Activated CD4-positive, alpha-beta T cell treated with anti-CD3 and anti-CD28 coated beads, Interleukin-10, Interleukin-2, amounts not matched to agents 100 ng/mL and 50 ng/mL, durations not matched to agents 16 hours and 8 hours (primary cell): ENCODE results near the gene THRSP.

Experiments
- DNase-seq: peaks from one replicate; pipeline ENCODE4 v3.0.0-alpha.2; 2020

THRSP gene

GRCh38 chr11:78100676-78101472 lies 37.2 kb downstream of the THRSP start:
- DNase-seq: no peak

DNA sequence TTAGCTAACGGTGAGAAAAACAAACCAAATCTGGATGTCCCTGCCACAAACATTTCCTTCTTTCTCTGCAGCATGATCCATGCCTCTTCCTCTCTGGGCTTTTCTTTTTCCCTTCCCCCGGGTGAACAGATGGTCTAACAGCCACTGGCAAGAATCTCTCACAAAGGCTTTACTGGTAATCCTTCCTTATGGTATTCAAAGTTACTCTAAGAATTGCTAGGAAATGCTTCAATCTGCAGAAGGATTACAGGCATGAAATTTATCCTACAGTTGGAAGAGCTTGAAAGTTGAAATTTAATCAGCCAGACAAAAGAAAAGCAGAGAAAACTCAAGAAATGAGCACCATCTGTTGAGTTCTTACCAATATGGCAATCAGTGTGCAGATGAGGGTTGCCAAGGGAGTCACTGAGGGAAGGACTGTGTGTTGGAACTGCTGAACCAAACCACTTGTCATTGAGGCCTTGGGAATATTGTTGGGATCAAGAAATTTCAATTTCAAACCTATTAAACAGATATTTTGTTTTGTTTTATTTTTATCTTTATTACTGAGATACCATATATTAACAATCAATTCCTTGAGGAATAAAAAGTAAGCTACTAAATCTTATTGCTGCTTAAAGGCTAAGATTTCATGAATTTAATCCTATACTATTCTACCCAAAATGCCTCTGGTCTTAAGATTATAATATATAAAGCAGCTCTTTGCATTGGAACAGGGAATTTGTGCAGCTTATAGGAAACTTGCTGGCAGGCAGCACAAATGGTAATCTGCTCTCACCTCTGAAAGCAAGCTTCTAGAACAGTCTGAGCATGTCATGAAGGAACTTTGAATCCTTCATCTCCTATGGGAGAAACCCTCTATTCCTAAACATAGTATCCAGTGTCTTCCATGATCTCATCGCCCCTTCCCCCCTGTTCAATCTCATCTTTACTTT lies 45.7 kb downstream of the THRSP start:
- DNase-seq: no peak

DNA sequence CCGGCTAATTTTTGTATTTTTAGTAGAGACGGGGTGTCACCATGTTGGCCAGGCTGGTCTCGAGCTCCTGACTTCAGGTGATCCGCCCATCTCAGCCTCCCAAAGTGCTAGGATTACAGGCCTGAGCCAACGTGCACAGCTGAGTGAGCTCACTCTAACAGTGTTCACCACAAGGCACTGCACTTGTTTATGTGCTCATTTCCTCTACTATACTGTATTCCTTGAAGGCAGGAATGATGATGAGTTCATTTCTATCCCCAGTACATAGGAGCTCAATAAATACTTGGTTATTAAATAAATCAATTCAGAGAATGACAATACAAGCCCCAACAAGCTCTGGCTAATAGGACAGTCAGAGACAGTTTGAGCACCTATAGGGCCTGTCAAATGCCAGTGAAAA lies 46.7 kb downstream of the THRSP start:
- no peak for DNase-seq

DNA sequence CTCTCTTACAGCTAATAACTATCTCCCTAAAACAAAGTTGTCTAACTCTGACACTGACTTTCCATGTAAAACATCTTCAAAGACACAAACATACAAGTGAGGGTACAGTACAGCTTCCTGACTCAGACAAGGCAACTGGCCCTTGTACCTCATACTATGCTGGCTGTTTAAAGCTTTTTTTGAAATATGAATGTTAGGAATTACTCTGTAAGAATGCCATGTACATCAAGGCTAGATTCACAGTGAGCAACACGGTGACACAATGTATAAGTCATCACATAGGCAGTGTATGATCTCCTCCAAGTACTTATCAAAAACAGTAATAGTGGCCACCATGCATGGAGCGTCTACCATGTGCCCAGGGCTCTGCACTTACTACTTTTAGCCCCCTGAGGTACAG lies 47.2 kb downstream of the THRSP start:
- DNase-seq: no peak

- DNase-seq: no peak
Measured at GRCh38 chr11:78111298-78111697, 47.6 kb downstream of the THRSP start.

GRCh38 chr11:78112582-78113275 lies 49.1 kb downstream of the THRSP start:
- DNase-seq: no peak
